Thyroid gland (tissue), 4 donors: ENCODE data around the gene CYYR1.

ENCODE experiments used
- POLR2A ChIP-seq, 2 donors: fragments of 450-650 bp; IDR thresholded peaks; one replicate each; pipeline ENCODE4 v1.6.1; 2017; ENCODE audit warnings: antibody characterized with exemption in 2 of 2, mild to moderate bottlenecking in 2 of 2, moderate library complexity in 1 of 2
- TF ChIP-seq, protein P1 (sequence below), 6 experiments: fragments of 200-600 bp in 3 of 6; fragments of 450-650 bp in 3 of 6; sonication (generic) in 3 of 6; IDR thresholded peaks; one replicate each; pipeline ENCODE4 v1.5.1; 2016 to 2019; ENCODE audit warnings: antibody characterized with exemption in 6 of 6, mild to moderate bottlenecking in 2 of 6, inconsistent platforms in 1 of 6, moderate library complexity in 1 of 6

DNA sequence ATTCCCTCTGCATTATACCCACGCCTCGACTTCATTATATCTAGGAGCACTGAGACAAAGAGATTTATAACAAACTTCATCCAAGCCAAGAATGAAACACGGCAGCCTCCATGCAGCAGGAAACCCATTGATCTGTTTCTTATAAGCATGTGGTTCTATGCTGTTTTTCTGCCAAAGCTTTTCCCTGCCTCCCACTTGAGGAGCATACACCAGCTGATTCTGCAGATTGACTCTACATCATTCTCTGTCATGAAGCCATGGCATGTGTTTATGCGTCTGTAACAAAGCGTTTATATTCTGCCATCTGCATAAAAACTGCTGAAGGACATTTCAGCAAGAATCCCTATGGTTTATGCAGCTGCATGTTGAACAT, 102.0 kb downstream of the CYYR1 start:
- TF ChIP-seq, protein P1, sequence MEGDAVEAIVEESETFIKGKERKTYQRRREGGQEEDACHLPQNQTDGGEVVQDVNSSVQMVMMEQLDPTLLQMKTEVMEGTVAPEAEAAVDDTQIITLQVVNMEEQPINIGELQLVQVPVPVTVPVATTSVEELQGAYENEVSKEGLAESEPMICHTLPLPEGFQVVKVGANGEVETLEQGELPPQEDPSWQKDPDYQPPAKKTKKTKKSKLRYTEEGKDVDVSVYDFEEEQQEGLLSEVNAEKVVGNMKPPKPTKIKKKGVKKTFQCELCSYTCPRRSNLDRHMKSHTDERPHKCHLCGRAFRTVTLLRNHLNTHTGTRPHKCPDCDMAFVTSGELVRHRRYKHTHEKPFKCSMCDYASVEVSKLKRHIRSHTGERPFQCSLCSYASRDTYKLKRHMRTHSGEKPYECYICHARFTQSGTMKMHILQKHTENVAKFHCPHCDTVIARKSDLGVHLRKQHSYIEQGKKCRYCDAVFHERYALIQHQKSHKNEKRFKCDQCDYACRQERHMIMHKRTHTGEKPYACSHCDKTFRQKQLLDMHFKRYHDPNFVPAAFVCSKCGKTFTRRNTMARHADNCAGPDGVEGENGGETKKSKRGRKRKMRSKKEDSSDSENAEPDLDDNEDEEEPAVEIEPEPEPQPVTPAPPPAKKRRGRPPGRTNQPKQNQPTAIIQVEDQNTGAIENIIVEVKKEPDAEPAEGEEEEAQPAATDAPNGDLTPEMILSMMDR (IDR thresholded peaks at IDR 0.05) = no peak
- TF ChIP-seq POLR2A (IDR thresholded peaks at IDR 0.05) = no peak
